Endothelial cell of hepatic sinusoid (primary cell): Measurements from ENCODE around the gene PDCD4.
"Not testable (repeated sequence)": the region's sequence is repeated elsewhere in the genome, so short reads cannot be mapped to it uniquely, and the experiment has no call there.

Experiments used
- in situ Hi-C: cut with HindIII; loops from 2 replicates; pipeline ENCODE4 v1.10.0; 2017; ENCODE audit warnings: low sequenced_read_pairs

The PDCD4 gene

GRCh38 chr10:110876788-110877187, 5.1 kb downstream of the PDCD4 start:
- in situ Hi-C loops = loop anchor here (10.0 kb wide), 1 partner anchor 212 kb away; no protein-coding TSS in a partner anchor

- in situ Hi-C loops = no loop called here
Measured at GRCh38 chr10:110880012-110880411, 8.3 kb downstream of the PDCD4 start.

DNA sequence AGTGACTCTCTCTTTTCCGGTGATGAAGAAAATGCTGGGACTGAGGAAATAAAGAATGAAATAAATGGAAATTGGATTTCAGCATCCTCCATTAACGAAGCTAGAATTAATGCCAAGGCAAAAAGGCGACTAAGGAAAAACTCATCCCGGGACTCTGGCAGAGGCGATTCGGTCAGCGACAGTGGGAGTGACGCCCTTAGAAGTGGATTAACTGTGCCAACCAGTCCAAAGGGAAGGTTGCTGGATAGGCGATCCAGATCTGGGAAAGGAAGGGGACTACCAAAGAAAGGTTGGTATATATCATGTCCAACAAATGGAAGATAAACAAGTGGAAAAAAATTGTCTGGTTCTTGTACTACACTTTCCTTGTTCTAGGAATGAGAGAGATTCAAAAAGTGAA, 9.5 kb downstream of the PDCD4 start:
- in situ Hi-C loops = no loop called here

DNA sequence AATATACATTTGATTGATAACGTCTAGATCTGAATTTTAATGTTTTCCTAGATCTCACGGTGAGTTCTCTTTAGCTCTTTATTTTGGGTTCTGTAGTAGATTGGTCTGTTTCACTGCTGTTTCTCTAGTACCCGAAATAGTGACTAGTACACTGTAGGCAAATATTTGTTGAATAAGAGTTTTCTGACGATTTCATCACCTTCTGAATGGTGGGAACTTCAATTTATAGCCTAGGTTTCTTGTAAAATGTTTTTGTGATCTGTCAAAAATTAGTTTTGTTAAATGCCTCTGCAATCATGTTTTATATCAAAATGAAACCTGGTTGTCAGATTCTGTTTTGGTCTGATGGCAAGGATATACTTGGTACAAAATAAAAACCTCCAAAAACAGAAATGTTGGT, 10.2 kb downstream of the PDCD4 start:
- in situ Hi-C loops = no loop called here

GRCh38 chr10:110883924-110884323, 12.2 kb downstream of the PDCD4 start:
- in situ Hi-C loops = no loop called here

- in situ Hi-C loops = no loop called here
Measured at GRCh38 chr10:110885932-110886674, 14.4 kb downstream of the PDCD4 start.

- in situ Hi-C loops = no loop called here
Measured at GRCh38 chr10:110887560-110887959, 15.8 kb downstream of the PDCD4 start.

DNA sequence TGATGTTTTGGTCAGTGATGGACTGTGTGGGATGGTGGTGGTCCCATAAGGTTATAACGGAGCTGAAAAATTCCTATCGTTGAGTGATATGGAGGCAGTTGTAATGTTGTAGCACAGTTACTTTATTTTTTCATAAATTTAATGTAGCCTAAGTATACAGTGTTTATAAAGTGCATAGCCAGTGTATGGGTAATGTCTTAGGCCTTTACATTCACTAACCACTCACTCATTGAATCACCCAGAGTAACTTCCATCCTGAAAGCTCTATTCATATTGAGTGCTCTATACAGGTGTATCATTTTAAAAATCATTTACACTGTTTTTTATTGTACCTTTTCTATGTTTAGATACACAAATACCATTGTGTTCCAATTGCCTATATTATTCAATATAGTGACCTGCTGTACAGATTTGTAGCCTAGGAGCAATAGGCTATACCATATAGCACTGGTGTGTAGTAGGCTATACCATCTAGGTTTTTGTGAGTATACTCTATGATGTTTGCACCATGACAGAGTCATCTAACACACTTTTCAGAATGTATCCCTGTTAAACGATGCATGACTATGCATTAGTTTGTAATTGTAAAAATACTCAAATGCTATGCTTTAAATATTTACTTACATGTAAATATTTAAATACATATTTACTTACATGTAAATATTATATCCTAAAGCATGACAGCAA, 21.0 kb downstream of the PDCD4 start:
- in situ Hi-C loops = no loop called here

DNA sequence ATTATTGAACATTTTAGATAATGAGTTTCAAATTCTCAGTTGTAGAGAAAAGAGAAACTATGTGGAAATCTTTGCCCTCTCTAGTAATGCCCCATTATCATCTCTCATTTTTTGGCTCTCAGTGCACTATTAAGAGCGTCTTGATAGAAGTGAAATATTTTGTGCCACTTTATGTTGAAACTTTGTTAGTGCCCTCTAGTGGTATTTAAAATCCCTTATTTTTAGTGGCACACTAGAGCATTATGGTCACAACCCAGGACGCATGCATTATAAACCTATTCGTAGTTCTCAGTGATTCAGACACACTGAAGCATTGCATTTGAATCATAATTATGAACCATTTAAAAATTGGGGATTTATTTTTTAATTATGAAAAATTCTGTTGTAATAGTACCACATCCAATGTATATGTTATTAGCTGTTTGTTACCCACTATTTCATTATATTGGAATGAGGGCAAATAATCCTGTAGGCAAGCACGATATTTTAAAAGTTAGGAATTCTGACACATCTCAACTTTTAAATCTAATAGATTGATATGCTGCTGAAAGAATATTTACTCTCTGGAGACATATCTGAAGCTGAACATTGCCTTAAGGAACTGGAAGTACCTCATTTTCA, 21.9 kb downstream of the PDCD4 start:
- in situ Hi-C loops = no loop called here

DNA sequence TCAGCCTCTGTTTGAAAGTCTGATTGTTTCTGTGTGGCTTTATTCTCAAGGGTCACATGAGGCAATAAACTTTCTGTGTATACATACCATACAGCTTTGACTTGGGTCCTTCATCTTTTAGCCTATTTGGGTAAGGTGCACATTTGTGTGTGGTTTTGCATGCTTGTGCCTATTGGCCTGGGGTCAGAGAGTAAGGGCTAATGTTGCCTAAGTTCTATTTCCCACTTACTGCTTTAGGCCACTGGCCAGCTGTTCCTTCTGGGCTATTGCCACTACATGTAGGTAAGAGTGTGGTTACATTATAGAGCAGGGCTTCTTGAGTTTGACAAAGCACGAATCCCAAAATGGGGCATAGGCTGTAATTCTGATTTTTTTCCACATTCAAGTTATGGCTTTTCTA, 25.5 kb downstream of the PDCD4 start:
- in situ Hi-C loops = no loop called here

GRCh38 chr10:110898391-110898790, 26.7 kb downstream of the PDCD4 start:
- in situ Hi-C loops = no loop called here

DNA sequence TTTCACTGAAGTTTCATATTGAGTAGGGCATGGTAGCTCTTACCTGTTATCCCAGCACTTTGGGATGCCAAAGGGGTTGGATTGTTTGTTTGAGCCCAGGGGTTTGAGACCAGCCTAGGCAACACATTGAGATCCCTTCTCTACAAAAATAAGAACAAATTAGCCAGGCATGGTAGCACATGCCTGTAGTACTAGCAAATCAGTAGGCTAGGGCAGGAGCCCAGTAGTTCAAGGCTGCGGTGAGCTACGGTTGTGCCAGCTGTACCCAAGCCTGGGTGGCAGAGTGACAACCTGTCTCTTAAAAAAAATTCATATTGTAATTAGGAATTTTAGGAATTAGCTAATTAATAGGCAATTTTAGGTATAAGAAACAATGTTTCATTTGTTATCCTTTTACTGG, 29.3 kb downstream of the PDCD4 start:
- in situ Hi-C loops = no loop called here

DNA sequence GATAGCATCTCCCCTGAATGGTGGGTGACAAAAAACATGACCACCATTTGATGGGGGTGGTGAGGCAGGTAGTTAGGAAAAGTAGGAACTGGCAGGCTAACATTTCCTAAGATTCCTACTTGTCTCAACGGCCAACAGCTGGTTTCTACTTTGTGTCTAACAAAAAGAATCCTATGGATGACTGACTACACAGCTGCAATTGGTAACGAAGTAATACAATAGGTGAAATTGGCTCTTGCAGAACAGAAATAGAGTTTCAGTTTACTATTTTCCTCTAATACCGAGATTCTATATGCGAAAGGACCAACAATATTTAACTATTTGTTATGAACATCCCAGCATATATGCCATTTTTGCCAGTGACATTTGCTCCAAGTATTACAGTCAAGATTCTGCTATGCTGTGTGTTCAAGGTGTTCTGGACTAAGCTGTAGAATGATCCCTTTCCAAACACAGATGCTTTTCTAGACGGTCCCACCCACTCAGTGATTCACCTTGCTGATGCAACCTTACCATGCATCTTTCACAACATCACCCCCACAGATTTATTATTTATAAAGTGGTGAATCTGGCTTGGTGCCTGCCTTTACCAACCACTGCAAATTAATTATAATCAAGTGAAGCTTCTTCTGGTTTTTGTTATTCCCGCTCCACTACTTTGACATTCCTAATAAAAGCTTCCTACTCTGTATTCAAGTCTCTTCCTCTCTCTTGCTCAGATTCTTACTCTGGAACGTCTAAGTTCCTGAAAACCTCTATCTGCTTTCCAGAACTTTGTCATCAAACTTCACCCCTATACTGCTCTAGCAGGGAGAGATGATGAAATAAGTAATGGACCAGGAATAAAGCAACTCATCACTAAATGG, 30.5 kb downstream of the PDCD4 start:
- in situ Hi-C loops = no loop called here

- in situ Hi-C loops = no loop called here
Measured at GRCh38 chr10:110903280-110904278, 31.9 kb downstream of the PDCD4 start.

GRCh38 chr10:110910138-110910537, 38.4 kb downstream of the PDCD4 start:
- in situ Hi-C loops = no loop called here

- in situ Hi-C loops = no loop called here
Measured at GRCh38 chr10:110912374-110912773, 40.6 kb downstream of the PDCD4 start.

DNA sequence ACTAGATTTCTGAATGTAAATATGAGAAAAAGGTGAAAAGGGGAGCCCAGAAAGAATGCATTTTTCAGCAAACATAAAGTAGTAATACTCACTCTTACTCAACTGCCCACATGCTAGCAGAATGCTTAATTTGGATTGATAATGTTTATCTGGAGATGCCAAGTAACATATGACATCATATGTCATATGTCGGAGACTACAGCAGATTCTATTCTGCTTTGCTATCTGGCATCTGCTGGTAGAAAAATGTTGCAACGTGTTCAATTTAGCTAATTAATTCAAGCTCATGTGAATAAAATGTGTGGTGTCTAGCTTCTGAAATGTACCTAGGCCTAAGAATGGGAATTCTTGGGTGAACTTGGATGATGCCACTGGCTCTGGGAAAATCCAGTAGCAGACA, 42.7 kb downstream of the PDCD4 start:
- in situ Hi-C loops = no loop called here

DNA sequence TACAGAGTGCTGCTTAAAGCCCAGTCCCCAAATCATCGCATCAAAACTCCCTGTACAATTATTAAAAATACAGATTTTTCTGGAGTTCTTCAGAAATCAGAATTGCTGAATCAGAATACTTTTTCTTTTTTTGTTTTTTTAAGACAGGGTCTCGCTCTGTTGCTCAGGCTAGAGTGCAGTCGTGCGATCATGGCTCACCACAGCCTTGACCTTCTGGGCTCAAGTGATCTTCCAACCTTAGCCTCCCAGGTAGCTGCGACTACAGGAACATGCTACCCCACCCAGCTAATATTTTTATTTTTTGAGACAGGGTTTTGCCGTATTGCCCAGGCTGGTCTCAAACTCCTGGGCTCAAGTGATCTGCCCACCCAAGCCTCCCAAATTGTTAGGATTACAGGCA, 43.3 kb downstream of the PDCD4 start:
- in situ Hi-C loops = no loop called here

DNA sequence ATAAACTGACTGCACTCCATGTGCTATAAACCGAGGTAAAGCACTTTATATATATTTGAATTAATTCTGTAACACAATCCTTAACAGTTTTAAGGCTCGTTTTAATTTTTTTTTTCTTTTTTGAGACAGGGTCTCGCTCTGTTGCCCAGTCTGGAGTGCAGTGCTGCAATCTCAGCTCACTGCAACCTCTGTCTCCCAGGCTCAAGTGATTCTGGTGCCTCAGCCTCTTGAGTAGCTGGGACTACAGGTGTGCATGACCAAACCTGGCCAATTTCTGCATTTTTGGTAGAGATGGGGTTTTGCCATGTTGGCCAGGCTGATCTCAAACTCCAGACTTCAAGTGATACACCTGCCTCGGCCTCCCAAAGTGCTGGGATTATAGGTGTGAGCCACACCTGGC, 43.9 kb downstream of the PDCD4 start:
- in situ Hi-C loops = not testable (repeated sequence)
